Activated CD4-positive, alpha-beta memory T cell treated with anti-CD3 and anti-CD28 coated beads, Interleukin-2, amount 10 ng/mL, durations not matched to agents 7 days and 5 days (primary cell): ENCODE results near the gene LRBA. TPM values are rescaled to one million over a fixed set of nuclear protein-coding genes. Genes with fewer than 3 reads are reported as not detected.

ENCODE experiments used
- CTCF ChIA-PET: fragments of 350-600 bp; sonication (Branson Sonifier 250); formaldehyde crosslinking; loops from one replicate; lab custom pipeline; 2021; ENCODE audit warnings: antibody characterized with exemption, inconsistent platforms; lab: Charles Lee
- POLR2A ChIA-PET: fragments of 350-600 bp; sonication (Branson Sonifier 250); formaldehyde crosslinking; loops from one replicate; lab custom pipeline; 2021; ENCODE audit warnings: antibody characterized with exemption; lab: Charles Lee
- DNase-seq: peaks from one replicate; pipeline ENCODE4 v3.0.0-alpha.2; 2020
- H3K27ac Mint-ChIP-seq: one replicate; pipeline ENCODE4 v1.8.0; 2021; ENCODE audit warnings: mild to moderate bottlenecking, mixed read lengths
- H3K27me3 Mint-ChIP-seq: one replicate; pipeline ENCODE4 v1.8.0; 2021; ENCODE audit warnings: mixed read lengths
- H3K36me3 Mint-ChIP-seq: one replicate; pipeline ENCODE4 v1.8.0; 2021; ENCODE audit warnings: low read depth, mixed read lengths
- H3K4me1 Mint-ChIP-seq: one replicate; pipeline ENCODE4 v1.8.0; 2021; ENCODE audit warnings: mixed read lengths
- H3K4me3 Mint-ChIP-seq: one replicate; pipeline ENCODE4 v1.8.0; 2021; ENCODE audit warnings: mild to moderate bottlenecking, mixed read lengths
- H3K9me3 Mint-ChIP-seq: one replicate; pipeline ENCODE4 v1.8.0; 2021; ENCODE audit warnings: mixed read lengths
- total RNA-seq, 2 experiments: library from RNA; stranded (reverse); gene quantifications; one replicate each; pipeline ENCODE4 v1.2.3, GENCODE V29; 2021

The LRBA gene
- total RNA-seq, 2 experiments from 2014 or later, result 42.4 to 45.2 TPM

DNA sequence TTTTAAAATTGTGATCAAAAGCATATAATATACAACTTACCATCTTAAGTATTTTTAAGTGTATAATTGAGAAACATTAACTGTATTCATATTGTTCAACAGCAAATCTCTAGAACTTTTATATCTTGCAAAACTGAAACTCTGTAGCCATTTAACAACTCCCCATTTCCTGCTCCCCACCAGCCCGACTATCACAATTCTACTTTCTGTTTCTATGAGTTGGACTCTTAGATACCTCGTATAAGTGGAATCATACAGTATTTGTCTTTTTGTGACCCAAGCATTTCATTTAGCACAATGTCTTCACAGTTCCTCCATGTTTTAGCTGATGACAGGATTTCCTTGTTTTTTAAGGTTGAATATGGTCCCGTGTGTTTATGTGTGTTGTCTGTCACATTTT lies 106.0 kb downstream of the LRBA start:
- Mint-ChIP-seq H3K27me3 (no peaks in the 10 kb centered on the region), H3K36me3 (peaks cover 85% of the 10 kb centered on the region), H3K27ac (no peak overlapping the region), H3K4me3 (peak overlapping the region; percentile 3), H3K9me3 (peaks cover 14% of the 10 kb centered on the region), H3K4me1 (peaks cover 13% of the 10 kb centered on the region)
- no peak for DNase-seq
- POLR2A ChIA-PET, result no interaction called here
- CTCF ChIA-PET, result interaction anchor here (0.6 to 1.3 kb wide), 2 partner anchors 81 to 102 kb away, joined by 3 to 4 read pairs; no protein-coding TSS in a partner anchor

DNA sequence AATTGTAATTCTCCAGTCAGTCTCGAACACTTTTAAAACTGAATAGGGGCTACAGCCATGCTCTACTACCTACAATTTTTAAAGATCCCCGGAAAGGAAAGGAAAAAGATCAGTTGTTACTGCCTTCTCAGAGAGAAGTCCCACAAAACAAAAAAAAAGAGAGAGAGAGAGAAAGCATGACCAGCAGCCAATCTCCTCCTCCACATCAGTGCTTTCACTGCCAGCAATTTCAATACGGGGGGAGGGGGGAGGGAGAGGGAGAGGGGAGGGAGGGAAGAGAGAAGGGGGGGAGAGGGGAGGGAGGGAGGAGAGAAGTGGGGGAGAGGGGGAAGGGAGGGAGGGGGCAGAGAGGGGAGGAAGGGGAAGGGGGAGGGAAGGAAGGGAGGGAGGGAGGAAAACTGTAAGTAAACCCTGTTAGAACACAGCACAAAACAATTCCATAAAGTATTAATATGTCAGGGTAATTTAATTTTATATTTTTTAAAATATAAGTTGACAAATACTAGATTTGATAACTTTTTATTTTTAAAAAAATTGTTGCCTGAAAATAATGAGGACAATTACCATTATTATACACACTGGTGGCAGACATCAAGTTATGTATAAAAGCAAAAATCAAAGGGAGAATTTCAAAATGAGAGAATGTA lies 108.0 kb downstream of the LRBA start:
- Mint-ChIP-seq H3K27me3 (no peaks in the 10 kb centered on the region), H3K9me3 (peaks cover 10% of the 10 kb centered on the region), H3K4me3 (no peak overlapping the region), H3K36me3 (peaks cover 83% of the 10 kb centered on the region), H3K27ac (no peak overlapping the region), H3K4me1 (peaks cover 15% of the 10 kb centered on the region)
- ChIA-PET POLR2A (no interaction called here), CTCF (no interaction called here)
- no peak for DNase-seq

DNA sequence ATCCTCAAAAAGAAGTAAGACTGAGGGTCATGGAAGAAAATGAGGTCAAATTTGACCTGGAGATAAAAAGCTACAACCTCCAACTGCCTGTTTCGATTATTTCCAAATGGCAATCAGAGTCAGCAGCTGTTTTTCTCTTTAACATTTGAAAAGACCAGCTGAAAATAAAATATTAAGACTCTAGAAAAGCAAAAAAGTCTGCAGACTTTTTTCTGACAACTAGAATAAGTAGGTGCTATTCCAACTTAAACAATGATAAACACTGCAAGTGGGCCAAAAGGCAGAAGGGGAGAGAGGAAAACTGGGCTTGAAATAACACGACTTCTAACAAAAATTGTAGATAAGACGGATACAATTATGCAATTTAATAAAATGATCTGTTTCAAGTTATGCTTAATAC lies 110.4 kb downstream of the LRBA start:
- Mint-ChIP-seq H3K9me3 (no peaks in the 10 kb centered on the region), H3K36me3 (peaks cover 78% of the 10 kb centered on the region), H3K27me3 (no peaks in the 10 kb centered on the region), H3K27ac (no peak overlapping the region), H3K4me3 (no peak overlapping the region), H3K4me1 (peaks cover 10% of the 10 kb centered on the region)
- DNase-seq, result no peak
- ChIA-PET POLR2A (no interaction called here), CTCF (no interaction called here)

DNA sequence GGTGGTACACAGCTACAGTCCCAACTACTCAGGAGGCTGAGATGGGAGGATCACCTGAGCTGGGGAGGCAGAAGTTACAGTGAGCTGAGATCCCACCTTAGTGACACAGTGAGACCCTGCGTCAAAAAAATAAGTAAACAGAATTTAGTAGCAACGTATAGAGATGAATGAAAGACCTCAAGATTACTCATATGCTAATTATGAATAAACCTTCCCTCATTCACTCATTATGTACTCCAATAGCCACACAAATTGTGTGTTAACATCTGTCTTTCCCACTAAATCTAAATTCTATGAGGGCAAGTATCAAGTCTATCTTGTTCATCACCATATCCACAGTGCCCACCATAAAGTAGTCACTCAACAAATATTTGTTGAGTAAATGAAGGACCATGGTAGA lies 111.5 kb downstream of the LRBA start:
- no peak for DNase-seq
- Mint-ChIP-seq H3K9me3 (no peaks in the 10 kb centered on the region), H3K27me3 (no peaks in the 10 kb centered on the region), H3K36me3 (peaks cover 78% of the 10 kb centered on the region), H3K27ac (no peak overlapping the region), H3K4me3 (no peak overlapping the region), H3K4me1 (peaks cover 3% of the 10 kb centered on the region)
- CTCF ChIA-PET, result interaction anchor here (1.3 kb wide), 1 partner anchor 11 kb away, joined by 3 read pairs; no protein-coding TSS in a partner anchor
- POLR2A ChIA-PET, result no interaction called here

DNA sequence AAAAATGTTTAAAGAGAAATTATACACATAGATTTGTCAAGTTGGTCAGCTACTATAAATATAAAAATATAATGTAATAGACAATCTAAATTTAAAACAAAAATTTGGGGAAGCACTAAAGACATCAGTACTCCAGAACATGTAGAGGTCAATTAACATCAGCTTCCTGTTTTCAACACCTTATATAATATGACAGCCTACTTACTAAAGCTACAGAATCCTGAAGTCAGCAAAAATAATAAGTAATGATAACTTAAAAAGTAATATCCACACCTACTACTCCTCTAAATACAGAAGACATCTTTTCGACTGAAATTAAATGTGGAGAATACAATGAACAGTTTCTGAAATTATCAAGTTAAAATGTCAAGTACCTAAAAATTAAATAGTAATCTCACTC lies 118.6 kb downstream of the LRBA start:
- Mint-ChIP-seq H3K4me3 (no peak overlapping the region), H3K27ac (no peak overlapping the region), H3K9me3 (no peaks in the 10 kb centered on the region), H3K4me1 (no peaks in the 10 kb centered on the region), H3K36me3 (peaks cover 54% of the 10 kb centered on the region), H3K27me3 (no peaks in the 10 kb centered on the region)
- ChIA-PET CTCF (interaction anchor here (0.6 kb wide), 1 partner anchor 12 kb away, joined by 3 read pairs; no protein-coding TSS in a partner anchor), POLR2A (no interaction called here)
- no peak for DNase-seq

DNA sequence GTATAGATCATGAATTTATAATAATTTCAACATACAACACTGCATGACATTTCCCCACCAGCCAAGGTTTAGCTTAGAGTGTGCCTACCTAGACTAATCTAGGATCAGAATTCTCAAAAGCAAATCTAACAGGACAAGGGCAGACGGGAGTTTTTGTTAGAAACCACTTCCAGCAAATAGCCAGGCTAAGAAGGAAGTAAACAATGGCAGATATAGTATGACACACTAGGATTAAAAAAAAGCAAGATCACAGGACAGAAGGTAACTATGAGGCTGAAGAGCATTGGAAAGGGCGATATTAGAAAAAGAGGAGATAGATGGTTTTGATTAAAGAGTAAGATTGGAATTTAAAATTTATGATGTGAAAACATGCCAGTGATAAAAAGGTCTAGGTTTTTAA lies 124.8 kb downstream of the LRBA start:
- Mint-ChIP-seq H3K9me3 (no peaks in the 10 kb centered on the region), H3K27me3 (no peaks in the 10 kb centered on the region), H3K27ac (no peak overlapping the region), H3K4me1 (peaks cover 21% of the 10 kb centered on the region), H3K4me3 (no peak overlapping the region), H3K36me3 (peaks cover 33% of the 10 kb centered on the region)
- POLR2A ChIA-PET, result no interaction called here
- CTCF ChIA-PET, result interaction anchor here (1.3 kb wide), 1 partner anchor 24 kb away, joined by 5 read pairs; no protein-coding TSS in a partner anchor
- no peak for DNase-seq

DNA sequence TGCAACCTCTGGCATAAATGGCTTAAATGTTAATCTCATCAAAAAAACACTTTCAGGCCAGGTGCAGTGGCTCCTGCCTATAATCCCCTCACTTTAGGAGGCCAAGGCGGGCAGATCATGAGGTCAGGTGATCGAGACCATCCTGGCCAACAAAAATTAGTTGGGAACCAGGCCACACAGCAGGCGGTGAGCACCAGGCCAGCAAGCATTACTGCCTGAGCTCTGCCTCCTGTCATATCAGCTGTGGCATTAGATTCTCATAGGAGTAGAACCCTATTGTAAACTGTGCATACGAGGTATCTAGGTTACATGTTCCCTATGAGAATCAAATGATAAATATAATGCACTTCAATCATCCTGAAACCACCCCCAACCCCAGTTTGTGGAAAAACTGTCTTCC lies 125.8 kb downstream of the LRBA start:
- H3K27me3 Mint-ChIP-seq, result no peaks in the 10 kb centered on the region
- CTCF ChIA-PET, result interaction anchor here (1.3 kb wide), 1 partner anchor 23 kb away, joined by 5 read pairs; no protein-coding TSS in a partner anchor
- DNase-seq, result no peak
- peaks cover 30% of the 10 kb centered on the region for H3K36me3 Mint-ChIP-seq
- no peaks in the 10 kb centered on the region for H3K9me3 Mint-ChIP-seq
- no peak overlapping the region for H3K27ac Mint-ChIP-seq
- POLR2A ChIA-PET, result no interaction called here
- peaks cover 29% of the 10 kb centered on the region for H3K4me1 Mint-ChIP-seq
- no peak overlapping the region for H3K4me3 Mint-ChIP-seq

DNA sequence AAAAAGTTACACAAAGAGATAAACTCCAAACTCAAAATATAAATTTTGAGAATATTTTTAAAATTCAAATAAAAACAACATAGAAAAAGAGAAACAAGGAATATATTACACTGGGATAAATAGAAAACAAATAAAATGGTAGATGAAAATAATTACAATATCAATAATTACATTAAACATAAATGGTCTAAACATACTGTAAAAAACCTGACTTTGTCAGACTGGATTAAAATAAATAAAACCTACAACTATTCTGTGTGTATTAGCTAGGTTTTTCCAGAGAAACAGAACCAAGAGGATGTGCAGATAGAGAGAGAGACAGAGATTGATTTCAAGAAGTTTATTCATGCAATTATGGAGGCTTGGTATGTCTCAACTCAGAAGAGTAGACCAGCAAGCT lies 126.5 kb downstream of the LRBA start:
- ChIA-PET CTCF (no interaction called here), POLR2A (no interaction called here)
- H3K36me3 Mint-ChIP-seq, result peaks cover 29% of the 10 kb centered on the region
- no peaks in the 10 kb centered on the region for H3K27me3 Mint-ChIP-seq
- no peak for DNase-seq
- H3K27ac Mint-ChIP-seq, result no peak overlapping the region
- no peaks in the 10 kb centered on the region for H3K9me3 Mint-ChIP-seq
- H3K4me3 Mint-ChIP-seq, result no peak overlapping the region
- peaks cover 32% of the 10 kb centered on the region for H3K4me1 Mint-ChIP-seq

DNA sequence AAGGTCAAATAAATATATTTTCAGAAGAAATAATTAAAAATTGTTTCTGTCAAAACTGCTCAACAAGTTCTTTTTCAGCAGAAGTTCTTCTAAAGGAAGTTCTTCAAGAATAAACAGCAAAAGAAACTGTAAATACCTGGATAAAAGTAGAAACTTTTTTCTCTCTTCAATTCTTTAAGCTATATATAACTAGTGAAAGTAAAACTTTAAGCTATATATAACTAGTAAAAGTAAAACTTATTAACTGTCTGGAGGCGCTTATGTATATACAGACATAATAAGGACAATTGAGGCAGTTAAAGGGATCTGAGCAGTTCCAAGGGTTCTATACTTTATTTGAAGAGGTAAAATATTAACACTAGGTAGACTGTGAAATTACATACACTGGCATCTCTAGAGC lies 126.9 kb downstream of the LRBA start:
- no peak overlapping the region for H3K4me3 Mint-ChIP-seq
- no peak overlapping the region for H3K27ac Mint-ChIP-seq
- POLR2A ChIA-PET, result no interaction called here
- no peaks in the 10 kb centered on the region for H3K9me3 Mint-ChIP-seq
- DNase-seq, result no peak
- peaks cover 32% of the 10 kb centered on the region for H3K4me1 Mint-ChIP-seq
- peaks cover 26% of the 10 kb centered on the region for H3K36me3 Mint-ChIP-seq
- CTCF ChIA-PET, result no interaction called here
- H3K27me3 Mint-ChIP-seq, result no peaks in the 10 kb centered on the region

DNA sequence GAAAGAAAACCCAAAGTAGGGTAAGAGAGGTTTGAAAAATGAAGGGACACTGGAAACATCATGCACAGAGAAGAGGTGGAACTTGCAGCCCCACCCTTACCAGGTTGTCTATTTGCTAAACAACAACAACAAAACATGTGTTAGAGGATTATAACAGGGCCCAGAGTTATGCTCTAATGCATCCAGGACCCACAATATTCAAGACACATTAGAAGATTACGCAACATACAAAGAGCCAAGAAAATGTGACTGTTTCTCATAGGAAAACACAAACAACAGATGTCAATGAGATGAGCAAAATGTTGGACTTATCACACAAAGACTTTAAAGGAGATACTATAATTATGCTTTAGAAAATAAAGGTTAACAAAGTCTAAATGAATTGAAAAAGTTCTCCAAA lies 128.5 kb downstream of the LRBA start:
- no peak overlapping the region for H3K27ac Mint-ChIP-seq

DNA sequence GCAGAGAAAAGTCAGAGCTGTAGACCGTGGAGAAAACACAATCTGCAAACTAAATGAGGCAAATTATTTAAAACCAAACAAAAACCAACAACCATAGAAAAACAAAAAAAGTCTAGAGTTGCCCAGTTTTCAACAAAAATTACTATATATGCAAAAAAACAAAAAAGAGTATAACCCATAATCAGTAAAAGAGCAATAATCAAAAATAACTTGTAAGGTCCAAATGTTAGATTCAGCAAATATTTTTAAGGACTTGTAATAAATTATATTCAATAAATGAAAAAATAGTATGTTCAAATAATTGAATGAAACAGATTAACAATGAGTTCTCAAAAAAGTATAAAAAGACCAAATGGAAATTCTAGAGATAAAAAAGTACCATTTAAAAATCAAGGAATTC lies 130.5 kb downstream of the LRBA start:
- CTCF ChIA-PET, result interaction anchor here (1.2 kb wide), 1 partner anchor 11 kb away, joined by 3 read pairs; no protein-coding TSS in a partner anchor
- H3K27ac Mint-ChIP-seq, result no peak overlapping the region
- POLR2A ChIA-PET, result no interaction called here
- no peak for DNase-seq
- H3K9me3 Mint-ChIP-seq, result no peaks in the 10 kb centered on the region
- H3K4me1 Mint-ChIP-seq, result peaks cover 27% of the 10 kb centered on the region
- peaks cover 23% of the 10 kb centered on the region for H3K36me3 Mint-ChIP-seq
- no peaks in the 10 kb centered on the region for H3K27me3 Mint-ChIP-seq
- H3K4me3 Mint-ChIP-seq, result no peak overlapping the region

More for the DNA sequence above, 128.5 kb downstream of the LRBA start:
- peaks cover 32% of the 10 kb centered on the region for H3K4me1 Mint-ChIP-seq
- H3K36me3 Mint-ChIP-seq, result peaks cover 20% of the 10 kb centered on the region
- CTCF ChIA-PET, result no interaction called here
- H3K9me3 Mint-ChIP-seq, result no peaks in the 10 kb centered on the region
- no peak for DNase-seq
- POLR2A ChIA-PET, result no interaction called here
- no peaks in the 10 kb centered on the region for H3K27me3 Mint-ChIP-seq
- H3K4me3 Mint-ChIP-seq, result no peak overlapping the region

DNA sequence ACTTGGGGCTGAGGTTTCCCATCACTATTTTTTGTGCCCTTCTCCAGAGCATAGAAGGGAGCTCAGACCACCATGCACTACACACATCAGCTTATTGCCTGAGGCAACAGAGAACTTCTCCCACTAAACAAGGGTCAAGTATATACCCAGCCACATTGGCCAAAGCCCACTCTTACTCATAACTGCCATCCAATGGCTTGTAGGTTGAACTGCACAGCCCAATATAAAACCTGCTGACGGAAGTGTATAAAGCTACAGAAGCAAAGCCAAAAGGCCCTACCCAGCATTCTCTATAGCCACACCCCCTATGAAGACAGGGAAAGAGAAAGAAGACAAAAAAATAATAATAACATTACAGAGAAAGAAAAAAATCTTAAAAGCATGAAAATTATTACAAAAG lies 139.7 kb downstream of the LRBA start:
- Mint-ChIP-seq H3K36me3 (peaks cover 49% of the 10 kb centered on the region), H3K27ac (no peak overlapping the region), H3K9me3 (peaks cover 8% of the 10 kb centered on the region), H3K4me3 (no peak overlapping the region), H3K27me3 (no peaks in the 10 kb centered on the region), H3K4me1 (no peaks in the 10 kb centered on the region)
- POLR2A ChIA-PET, result no interaction called here
- no peak for DNase-seq
- CTCF ChIA-PET, result interaction anchor here (0.6 kb wide), 1 partner anchor 8 kb away, joined by 3 read pairs; no protein-coding TSS in a partner anchor

DNA sequence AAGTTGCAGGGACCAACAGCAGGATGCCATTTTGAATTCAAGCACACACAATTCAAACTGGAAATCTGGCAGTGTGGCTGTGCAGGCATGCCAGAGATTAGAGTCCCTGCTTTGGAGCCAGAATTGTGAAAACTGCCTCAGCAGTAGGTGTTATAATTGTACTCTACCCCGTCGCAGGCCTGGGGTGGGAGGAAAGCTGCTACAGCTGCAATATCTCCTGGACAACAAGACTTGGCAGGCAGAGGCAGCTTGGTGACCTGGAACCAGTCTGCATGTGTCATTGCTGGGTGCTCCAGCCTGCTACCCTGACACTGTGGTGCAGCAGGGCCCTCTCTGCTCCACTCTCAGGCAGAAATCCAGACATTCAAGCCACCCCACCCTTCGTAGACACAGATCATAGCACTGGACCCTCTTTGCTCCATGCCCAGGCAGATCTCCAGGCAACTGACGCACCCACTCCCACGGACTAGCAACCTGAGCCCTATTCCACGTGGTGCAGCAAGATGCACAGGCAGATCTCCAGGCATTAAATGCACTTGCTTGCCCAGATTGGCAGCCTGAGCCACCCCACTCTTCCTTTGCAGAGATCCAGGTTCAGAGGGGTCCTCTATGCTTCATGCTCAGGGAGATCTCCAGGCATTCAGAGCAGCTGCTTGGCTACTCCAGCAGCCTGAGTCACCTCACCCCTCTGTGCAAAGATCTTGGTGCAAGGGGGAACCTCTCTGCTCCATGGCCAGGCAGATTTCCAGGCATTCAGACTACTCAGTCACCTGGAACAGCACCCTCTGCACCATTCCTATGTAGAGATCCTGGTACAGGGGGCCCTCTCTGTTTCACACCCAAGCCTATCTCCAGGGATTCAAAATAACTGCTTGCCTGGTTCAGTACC lies 140.5 kb downstream of the LRBA start:
- H3K27me3 Mint-ChIP-seq, result no peaks in the 10 kb centered on the region
- peaks cover 43% of the 10 kb centered on the region for H3K36me3 Mint-ChIP-seq
- ChIA-PET CTCF (interaction anchor here (0.6 kb wide), 1 partner anchor 8 kb away, joined by 3 read pairs; no protein-coding TSS in a partner anchor), POLR2A (no interaction called here)
- H3K4me1 Mint-ChIP-seq, result no peaks in the 10 kb centered on the region
- DNase-seq, result no peak
- no peak overlapping the region for H3K27ac Mint-ChIP-seq
- H3K9me3 Mint-ChIP-seq, result peaks cover 8% of the 10 kb centered on the region
- H3K4me3 Mint-ChIP-seq, result no peak overlapping the region
